SK-N-SH (cell line): ENCODE data around the gene TXNDC12. TPM values are rescaled to one million over a fixed set of nuclear protein-coding genes. Genes with fewer than 3 reads are reported as not detected.

Experiments used
- CTCF ChIA-PET: fragments of 300-600, 350-600 bp; formaldehyde crosslinking; extraction: SDS; loops from one replicate; lab custom pipeline; 2021; lab: Yijun Ruan, JAX
- POLR2A ChIA-PET: fragments of 350-600 bp; sonication (Branson Sonifier 250); formaldehyde crosslinking; extraction: SDS; loops from one replicate; lab custom pipeline; 2020; ENCODE audit warnings: antibody characterized with exemption, inconsistent platforms; lab: Yijun Ruan, JAX
- DNase-seq: peaks from one replicate; pipeline ENCODE4 v3.0.0; 2012
- H2AFZ ChIP-seq: fragments of 200-600 bp; sonication (generic); 2 replicates; pipeline ENCODE4 v1.8.1; 2016; ENCODE audit warnings: antibody characterized with exemption, mild to moderate bottlenecking, low read depth
- H3F3A ChIP-seq: fragments of 200-600 bp; sonication (generic); replicated peaks from 2 replicates; pipeline ENCODE3; 2016; ENCODE audit warnings: antibody characterized with exemption, mild to moderate bottlenecking; ENCODE audit not compliant: insufficient read depth
- H3K27ac ChIP-seq, 2 experiments: fragments of 200-500 bp in 1 of 2; fragments of 200-600 bp in 1 of 2; sonication (Bioruptor generic) in 1 of 2; sonication (generic), shearing (Covaris generic) in 1 of 2; 2 replicates each; pipeline versions ENCODE4 v1.5.1 to v1.6.1; 2014 to 2016; ENCODE audit warnings: low read depth in 2 of 2, inconsistent platforms in 1 of 2, low read length in 1 of 2, mild to moderate bottlenecking in 1 of 2, mixed read lengths in 1 of 2
- H3K27me3 ChIP-seq: fragments of 200-600 bp; sonication (generic), shearing (Covaris generic); 2 replicates; pipeline ENCODE4 v1.6.1; 2016; ENCODE audit warnings: mixed run types; ENCODE audit not compliant: insufficient read depth
- H3K36me3 ChIP-seq, 2 experiments: fragments of 200-500 bp in 1 of 2; fragments of 200-600 bp in 1 of 2; sonication (Bioruptor generic) in 1 of 2; sonication (generic) in 1 of 2; replicated peaks in 1 of 2; 2 replicates each; pipeline versions ENCODE3 to v1.5.1; 2014 to 2016; ENCODE audit warnings: low read length in 1 of 2, mild to moderate bottlenecking in 1 of 2; ENCODE audit not compliant: insufficient read depth in 2 of 2, control insufficient read depth in 1 of 2
- H3K4me1 ChIP-seq, 2 experiments: fragments of 200-500 bp in 1 of 2; fragments of 200-600 bp in 1 of 2; sonication (Bioruptor generic) in 1 of 2; sonication (generic), shearing (Covaris generic) in 1 of 2; 2 replicates each; pipeline versions ENCODE4 v1.5.1 to v1.6.1; 2014 to 2016; ENCODE audit warnings: low read depth in 1 of 2, low read length in 1 of 2, mixed run types in 1 of 2; ENCODE audit not compliant: insufficient read depth in 2 of 2, control insufficient read depth in 1 of 2
- H3K4me2 ChIP-seq: fragments of 200-600 bp; sonication (generic), shearing (Covaris generic); 2 replicates; pipeline ENCODE4 v1.6.1; 2017; ENCODE audit warnings: mixed run types
- H3K4me3 ChIP-seq, 2 experiments: fragments of 200-500 bp in 1 of 2; fragments of 200-600 bp in 1 of 2; sonication (Bioruptor generic) in 1 of 2; sonication (generic), shearing (Covaris generic) in 1 of 2; 2 replicates each; pipeline versions ENCODE4 v1.5.1 to v1.8.1; 2014 to 2016; ENCODE audit warnings: low read depth in 2 of 2, inconsistent platforms in 1 of 2, low read length in 1 of 2, mild to moderate bottlenecking in 1 of 2, mixed read lengths in 1 of 2, moderate library complexity in 1 of 2
- H3K79me2 ChIP-seq: fragments of 200-600 bp; sonication (generic); 2 replicates; pipeline ENCODE4 v1.8.1; 2017; ENCODE audit warnings: mild to moderate bottlenecking; ENCODE audit not compliant: insufficient read depth
- H3K9ac ChIP-seq: fragments of 200-600 bp; sonication (generic); 2 replicates; pipeline ENCODE4 v1.6.1; 2017; ENCODE audit warnings: mixed run types
- H3K9me2 ChIP-seq: fragments of 200-600 bp; sonication (generic); 2 replicates; pipeline ENCODE4 v1.6.1; 2017; ENCODE audit warnings: mixed run types
- H3K9me3 ChIP-seq: fragments of 200-600 bp; sonication (generic); 2 replicates; pipeline ENCODE4 v1.6.1; 2017; ENCODE audit warnings: mixed run types, mild to moderate bottlenecking, moderate library complexity
- H4K20me1 ChIP-seq: fragments of 200-600 bp; sonication (generic); 2 replicates; pipeline ENCODE4 v1.6.1; 2017; ENCODE audit warnings: mild to moderate bottlenecking, mixed run types; ENCODE audit not compliant: insufficient read depth
- CTCF ChIP-seq: fragments of 200-600 bp; sonication (generic); IDR thresholded peaks from 2 replicates; pipeline ENCODE4 v1.6.1; 2017; ENCODE audit warnings: antibody characterized with exemption, mild to moderate bottlenecking, moderate library complexity
- EP300 ChIP-seq, 2 experiments: IDR thresholded peaks; 2 replicates each; pipeline versions ENCODE4 v1.4.0 to v1.6.1; 2012; ENCODE audit warnings: borderline replicate concordance in 1 of 2, low read depth in 1 of 2, low read length in 1 of 2
- EZH2phosphoT487 ChIP-seq: fragments of 200-600 bp; sonication (generic); IDR thresholded peaks from 2 replicates; pipeline ENCODE4 v1.6.1; 2017; ENCODE audit warnings: low read depth, mixed run types, mild to moderate bottlenecking, antibody characterized with exemption, moderate library complexity, borderline replicate concordance
- IRF3 ChIP-seq: fragments of 150-350 bp; IDR thresholded peaks from 2 replicates; pipeline ENCODE4 v1.6.1; 2016; ENCODE audit warnings: mild to moderate bottlenecking, low read depth, low read length
- NFIC ChIP-seq: IDR thresholded peaks from 2 replicates; pipeline ENCODE4 v1.4.0; 2012; ENCODE audit warnings: borderline replicate concordance
- POLR2AphosphoS5 ChIP-seq: IDR thresholded peaks from 2 replicates; pipeline ENCODE4 v1.6.1; 2012; ENCODE audit warnings: low read depth, low read length
- RAD21 ChIP-seq: IDR thresholded peaks from 2 replicates; pipeline ENCODE4 v1.6.1; 2012; ENCODE audit warnings: mild to moderate bottlenecking, low read length
- REST ChIP-seq: IDR thresholded peaks from 2 replicates; pipeline ENCODE4 v1.6.1; 2012; ENCODE audit warnings: mild to moderate bottlenecking, low read depth, low read length, moderate library complexity
- SIN3A ChIP-seq: IDR thresholded peaks from 2 replicates; pipeline ENCODE4 v1.6.1; 2012; ENCODE audit warnings: low read depth, mild to moderate bottlenecking, low read length, moderate library complexity, borderline replicate concordance
- SMC3 ChIP-seq: IDR thresholded peaks from 2 replicates; pipeline ENCODE4 v1.6.1; 2012; ENCODE audit warnings: low read depth, low read length, improper control_type of control experiment
- TAF1 ChIP-seq: IDR thresholded peaks from 2 replicates; pipeline ENCODE4 v1.6.1; 2012; ENCODE audit warnings: low read depth, mild to moderate bottlenecking, low read length, moderate library complexity, borderline replicate concordance
- TCF12 ChIP-seq: IDR thresholded peaks from 2 replicates; pipeline ENCODE4 v1.4.0; 2012
- whole genome bisulfite sequencing: methylation state at CpG from one replicate; pipeline ENCODE4 v1.1.6; 2017; ENCODE audit warnings: low lambda C conversion rate; 5-methylcytosine and 5-hydroxymethylcytosine counted together
- polyA plus RNA-seq, 3 experiments: library from polyadenylated mRNA; depleted of rRNA; stranded (reverse); fragments of >200 nt; gene quantifications; 2 replicates each; pipeline ENCODE4 v1.2.3, GENCODE V29; 2012

TXNDC12 gene
- polyA plus RNA-seq, 1 of the 3 experiments (the other 2 are of a cell fraction), result 37.2 TPM

- WGBS, result 76% methylated on average over 5 of the region's 5 CpGs
- no peak overlapping the region for H2AFZ ChIP-seq
- POLR2A ChIA-PET, result no interaction called here
These were observed 57.0 kb downstream of the TXNDC12 start for GRCh38 chr1:51997974-51998382.

GRCh38 chr1:51990478-51990965, 64.5 kb downstream of the TXNDC12 start, which contains the start of gene RAB3B:
RAB3B (minus strand) TSS chr1:51990700; CDS start chr1:51977117, 13,583 bp downstream.
- Histone ChIP-seq H3K27ac (no peak within 1 kb of the TSS), H3K36me3 (peaks cover 0 to 7% of the 10 kb centered on the region in 2 experiments)
- CTCF ChIA-PET, result interaction anchor here (1.3 to 1.9 kb wide), 2 partner anchors 88 to 93 kb away, joined by 3 to 15 read pairs; no protein-coding TSS in a partner anchor

More at GRCh38 chr1:51997974-51998382, 57.0 kb downstream of the TXNDC12 start:
- no peaks in the 10 kb centered on the region for H3K79me2 ChIP-seq
- peaks cover 3 to 6% of the 10 kb centered on the region in 2 experiments; a peak in 1 of 4 replicates for H3K4me1 ChIP-seq
- no peak overlapping the region for H3K4me3 ChIP-seq
- H3K27ac ChIP-seq, result no peak overlapping the region
- H3K9ac ChIP-seq, result no peak overlapping the region
- H3K9me2 ChIP-seq, result no peaks in the 10 kb centered on the region
- no peak overlapping the region for H3K4me2 ChIP-seq
- no peaks in the 10 kb centered on the region for H4K20me1 ChIP-seq
- no peaks in the 10 kb centered on the region for H3K9me3 ChIP-seq
- CTCF ChIA-PET, result interaction anchor here (7.6 kb wide), 1 partner anchor 100 kb away, joined by 117 read pairs; no protein-coding TSS in a partner anchor
- H3K27me3 ChIP-seq, result no peaks in the 10 kb centered on the region
- TF ChIP-seq SIN3A (no peak), EP300 (IDR thresholded peaks at IDR 0.05; ENCODE audit: borderline replicate concordance in 1 of 2, low read depth in 1 of 2, low read length in 1 of 2) (no peak), CTCF (no peak)
- DNase-seq, result peak; percentile 24
- no peaks in the 10 kb centered on the region for H3K36me3 ChIP-seq
- no peaks in the 10 kb centered on the region for H3F3A ChIP-seq

More at GRCh38 chr1:51990478-51990965, 64.5 kb downstream of the TXNDC12 start, which contains the start of gene RAB3B:
- H3K9me3 ChIP-seq, result no peaks in the 10 kb centered on the region
- TF ChIP-seq POLR2AphosphoS5 (peak; percentile 51), TAF1 (peak; percentile 83), SIN3A (no peak), REST (no peak), NFIC (no peak), EZH2phosphoT487 (no peak), TCF12 (no peak), SMC3 (no peak), IRF3 (no peak), EP300 (IDR thresholded peaks at IDR 0.05; ENCODE audit: borderline replicate concordance in 1 of 2, low read depth in 1 of 2, low read length in 1 of 2) (no peak), RAD21 (no peak)
- peaks cover 9% of the 10 kb centered on the region for H3F3A ChIP-seq
- no peaks in the 10 kb centered on the region for H3K27me3 ChIP-seq
- H3K4me3 ChIP-seq, result peak within 1 kb of the TSS; percentile 69 to 77
- under 1% methylated on average over 26 of the region's 46 CpGs for WGBS
- POLR2A ChIA-PET, result no interaction called here
- H3K4me1 ChIP-seq, result peaks cover 7 to 8% of the 10 kb centered on the region in 2 experiments; a peak in 2 of 4 replicates
- DNase-seq, result peak; percentile 92
- no peaks in the 10 kb centered on the region for H4K20me1 ChIP-seq
- peak within 1 kb of the TSS; percentile 81; the same call in 1 of the 2 replicates for H2AFZ ChIP-seq
- no peaks in the 10 kb centered on the region for H3K9me2 ChIP-seq
- peaks cover 51% of the 10 kb centered on the region for H3K79me2 ChIP-seq
- peak within 1 kb of the TSS; percentile 79 for H3K4me2 ChIP-seq
- peak within 1 kb of the TSS; percentile 88 for H3K9ac ChIP-seq
